CD14-positive monocyte (primary cell): ENCODE data around the gene PKD1. TPM values are rescaled to one million over a fixed set of nuclear protein-coding genes. Genes with fewer than 3 reads are reported as not detected.
"Not testable (repeated sequence)": the region's sequence is repeated elsewhere in the genome, so short reads cannot be mapped to it uniquely, and the experiment has no call there.

Experiments used
- DNase-seq, 3 donors: peaks; one replicate each; pipeline ENCODE4 v3.0.0-alpha.2; 2011 to 2022
- H2AFZ ChIP-seq: 2 replicates; pipeline ENCODE4 v1.6.0; 2012; ENCODE audit warnings: mild to moderate bottlenecking, low read depth, low read length, inconsistent platforms; ENCODE audit not compliant: insufficient read depth, poor library complexity, severe bottlenecking
- H3K27ac ChIP-seq, 2 donors: 1 replicate in 1 of 2; 2 replicates in 1 of 2; pipeline ENCODE4 v1.5.1; 2012 to 2013; ENCODE audit warnings: low read length in 2 of 2, control low read depth in 1 of 2, inconsistent platforms in 1 of 2, low read depth in 1 of 2, mild to moderate bottlenecking in 1 of 2
- H3K27me3 ChIP-seq, 2 donors: one replicate each; pipeline versions ENCODE4 v1.6.0 to v1.6.1; 2011 to 2013; ENCODE audit warnings: low read length in 2 of 2; ENCODE audit not compliant: control insufficient read depth in 2 of 2, insufficient read depth in 2 of 2
- H3K36me3 ChIP-seq, 2 donors: replicated peaks in 1 of 2; 1 replicate in 1 of 2; 2 replicates in 1 of 2; pipeline versions ENCODE4 v1.5.1 to v1.6.1; 2012 to 2013; ENCODE audit warnings: low read length in 2 of 2, control low read depth in 1 of 2, inconsistent platforms in 1 of 2, mild to moderate bottlenecking in 1 of 2; ENCODE audit not compliant: insufficient read depth in 2 of 2, control insufficient read depth in 1 of 2
- H3K4me1 ChIP-seq, 2 donors: 1 replicate in 1 of 2; 2 replicates in 1 of 2; pipeline versions ENCODE4 v1.5.1 to v1.6.1; 2012 to 2013; ENCODE audit warnings: low read length in 2 of 2, control low read depth in 1 of 2, inconsistent platforms in 1 of 2, mild to moderate bottlenecking in 1 of 2, moderate library complexity in 1 of 2; ENCODE audit not compliant: insufficient read depth in 2 of 2, control insufficient read depth in 1 of 2
- H3K4me2 ChIP-seq: replicated peaks from 2 replicates; pipeline ENCODE3; 2012; ENCODE audit warnings: low read length, moderate library complexity, mild to moderate bottlenecking; ENCODE audit not compliant: poor library complexity, severe bottlenecking; ENCODE audit errors: extremely low read depth
- H3K4me3 ChIP-seq, 3 experiments: fragments of 200-600 bp in 1 of 3; sonication (generic) in 1 of 3; replicated peaks in 1 of 3; 1 replicate in 2 of 3; 2 replicates in 1 of 3; pipeline ENCODE4 v1.5.1; 2011 to 2013; ENCODE audit warnings: low read length in 3 of 3, mild to moderate bottlenecking in 3 of 3, control low read depth in 2 of 3, low read depth in 2 of 3, inconsistent platforms in 1 of 3, moderate library complexity in 1 of 3
- H3K79me2 ChIP-seq: 2 replicates; pipeline ENCODE4 v1.6.0; 2012; ENCODE audit warnings: mild to moderate bottlenecking, control low read depth, inconsistent platforms, low read length, moderate library complexity; ENCODE audit not compliant: insufficient read depth
- H3K9ac ChIP-seq: 2 replicates; pipeline ENCODE4 v1.6.0; 2017; ENCODE audit warnings: low read length, mild to moderate bottlenecking; ENCODE audit not compliant: insufficient read depth, poor library complexity, severe bottlenecking
- H3K9me3 ChIP-seq, 2 donors: replicated peaks in 1 of 2; 1 replicate in 1 of 2; 2 replicates in 1 of 2; pipeline versions ENCODE4 v1.5.1 to v1.6.1; 2012 to 2013; ENCODE audit warnings: low read length in 2 of 2, control low read depth in 1 of 2; ENCODE audit not compliant: control insufficient read depth in 1 of 2, insufficient read depth in 1 of 2
- H4K20me1 ChIP-seq: 2 replicates; pipeline ENCODE4 v1.6.0; 2012; ENCODE audit warnings: mild to moderate bottlenecking, low read length, control low read depth, moderate library complexity; ENCODE audit not compliant: insufficient read depth
- H3K27ac Mint-ChIP-seq, 7 donors: one replicate each; pipeline ENCODE4 v1.8.0; 2020; ENCODE audit warnings: mild to moderate bottlenecking in 7 of 7, mixed read lengths in 7 of 7, moderate library complexity in 6 of 7, inconsistent platforms in 2 of 7
- H3K27me3 Mint-ChIP-seq, 3 donors: one replicate each; pipeline ENCODE4 v1.8.0; 2021 to 2022; ENCODE audit warnings: low read depth in 3 of 3, mild to moderate bottlenecking in 3 of 3, mixed read lengths in 3 of 3, moderate library complexity in 3 of 3, inconsistent platforms in 1 of 3
- H3K36me3 Mint-ChIP-seq, 2 donors: one replicate each; pipeline ENCODE4 v1.8.0; 2020; ENCODE audit warnings: mixed read lengths in 2 of 2, inconsistent platforms in 1 of 2, mild to moderate bottlenecking in 1 of 2
- H3K4me1 Mint-ChIP-seq: one replicate; pipeline ENCODE4 v1.8.0; 2020; ENCODE audit warnings: mild to moderate bottlenecking, mixed read lengths
- H3K4me3 Mint-ChIP-seq, 2 donors: one replicate each; pipeline ENCODE4 v1.8.0; 2020; ENCODE audit warnings: mild to moderate bottlenecking in 2 of 2, mixed read lengths in 2 of 2, moderate library complexity in 1 of 2
- H3K9me3 Mint-ChIP-seq, 7 donors: one replicate each; pipeline ENCODE4 v1.8.0; 2020 to 2022; ENCODE audit warnings: mixed read lengths in 7 of 7, mild to moderate bottlenecking in 6 of 7, moderate library complexity in 6 of 7, inconsistent platforms in 2 of 7
- WGBS: methylation state at CpG from one replicate; pipeline ENCODE4 v1.1.5; 2013; ENCODE audit warnings: missing lambda C conversion rate; ENCODE audit not compliant: insufficient coverage; 5-methylcytosine and 5-hydroxymethylcytosine counted together
- intact Hi-C, 2 donors: fragments of 100-400 bp; cut with micrococcal nuclease; formaldehyde crosslinking; loops; one replicate each; pipeline versions ENCODE4 v1.15.0 to v1.15.1; 2023
- polyA plus RNA-seq, 3 donors: library from polyadenylated mRNA; depleted of rRNA in 1 of 3; unstranded in 2 of 3; stranded (reverse) in 1 of 3; fragments of 300-500 nt in 2 of 3; fragments of >200 nt in 1 of 3; fragmentation: Illumina TruSeq in 2 of 3; gene quantifications; 1 replicate in 2 of 3; 2 replicates in 1 of 3; pipeline ENCODE4 v1.2.3, GENCODE V29; 2012 to 2021

Gene PKD1
- polyA plus RNA-seq, 3 donors, result 0.22 to 53.8 (median 1.6) TPM

DNA sequence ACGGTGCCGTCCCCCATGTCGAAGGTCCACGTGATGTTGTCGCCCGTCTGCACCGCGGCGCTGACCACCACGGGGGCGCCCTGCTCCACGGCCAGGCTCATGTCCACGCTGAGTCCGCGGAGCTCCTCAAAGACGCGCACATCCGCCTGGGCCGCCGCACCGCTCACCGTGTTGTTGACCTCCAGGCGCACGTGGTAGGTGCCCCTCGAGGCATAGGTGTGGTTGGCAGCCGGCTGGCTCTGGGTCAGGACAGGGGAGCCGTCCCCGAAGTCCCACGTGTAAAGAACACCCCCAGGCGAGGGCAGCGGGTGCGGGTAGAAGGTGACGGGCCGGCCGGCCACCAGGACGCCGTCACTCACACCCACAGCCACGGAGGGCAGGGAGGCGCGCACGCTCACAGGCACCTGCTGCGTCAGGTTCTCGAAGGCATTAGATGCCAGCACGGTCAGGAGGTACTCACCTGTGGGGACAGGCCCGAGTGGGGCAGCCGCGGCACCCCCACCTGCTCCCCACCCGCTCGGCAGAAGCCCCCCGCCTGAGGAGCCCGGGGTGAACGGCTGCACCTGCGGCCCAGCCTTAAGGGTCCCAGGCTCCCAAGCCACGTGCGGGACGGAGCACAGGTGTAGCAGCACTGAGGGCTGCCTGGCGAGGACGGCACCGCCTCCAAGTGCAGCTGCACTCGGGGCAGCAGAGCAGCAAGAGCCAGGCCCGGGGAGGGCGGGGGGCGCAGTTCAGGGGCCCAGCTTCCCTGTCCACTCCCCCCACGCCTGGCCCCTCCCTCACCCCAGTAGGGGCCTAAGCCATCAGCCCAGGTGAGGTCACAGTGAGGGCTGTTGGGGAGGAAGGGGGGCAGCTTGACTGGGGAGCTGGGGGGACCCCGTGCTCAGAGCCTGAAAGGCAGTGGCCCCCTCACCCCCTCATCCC lies 24.0 kb downstream of the PKD1 start:
- H3K4me1 Mint-ChIP-seq, H3K9ac ChIP-seq, H3K27ac ChIP-seq, H3K4me1 ChIP-seq, H3K27me3 Mint-ChIP-seq, H3K79me2 ChIP-seq, H3K27me3 ChIP-seq, DNase-seq, H3K4me3 Mint-ChIP-seq, intact Hi-C loops, H3K4me3 ChIP-seq, H3K27ac Mint-ChIP-seq, H3K9me3 Mint-ChIP-seq, H2AFZ ChIP-seq, H3K4me2 ChIP-seq, H3K9me3 ChIP-seq, H4K20me1 ChIP-seq: not testable (repeated sequence)
- H3K36me3 ChIP-seq, result peaks cover 16 to 21% of the 10 kb centered on the region in 2 donors
- WGBS, result 96% methylated on average over 38 of the region's 65 CpGs
- peaks cover 22 to 44% of the 10 kb centered on the region in 2 donors for H3K36me3 Mint-ChIP-seq

DNA sequence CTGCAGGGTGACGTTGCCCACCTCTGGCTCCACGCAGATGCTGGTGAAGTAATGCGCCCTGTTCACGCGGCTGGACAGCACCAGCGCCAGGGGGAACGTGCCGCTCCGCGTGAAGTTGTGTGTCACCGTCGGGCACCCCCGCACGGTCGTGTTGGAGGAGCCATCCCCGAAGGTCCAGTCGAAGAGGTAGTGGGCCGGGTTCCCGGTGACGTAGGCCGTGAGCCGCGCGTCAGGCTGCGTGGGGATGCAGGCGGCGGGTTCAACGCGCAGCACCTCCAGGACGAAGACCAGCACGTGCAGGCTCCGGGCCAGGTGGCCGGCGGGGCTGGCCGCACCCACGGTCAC lies 24.7 kb downstream of the PKD1 start:
- H3K9me3 ChIP-seq, H3K9ac ChIP-seq, H3K79me2 ChIP-seq, H3K4me1 ChIP-seq, H3K4me3 Mint-ChIP-seq, H3K4me1 Mint-ChIP-seq, H3K27me3 Mint-ChIP-seq, DNase-seq, H3K27ac ChIP-seq, H3K27ac Mint-ChIP-seq, intact Hi-C loops, H3K27me3 ChIP-seq, H4K20me1 ChIP-seq, H3K9me3 Mint-ChIP-seq, H3K4me3 ChIP-seq, H2AFZ ChIP-seq, H3K4me2 ChIP-seq: not testable (repeated sequence)
- WGBS, result 96% methylated on average over 33 of the region's 36 CpGs
- peaks cover 22 to 42% of the 10 kb centered on the region in 2 donors for H3K36me3 Mint-ChIP-seq
- H3K36me3 ChIP-seq, result peaks cover 16 to 21% of the 10 kb centered on the region in 2 donors

DNA sequence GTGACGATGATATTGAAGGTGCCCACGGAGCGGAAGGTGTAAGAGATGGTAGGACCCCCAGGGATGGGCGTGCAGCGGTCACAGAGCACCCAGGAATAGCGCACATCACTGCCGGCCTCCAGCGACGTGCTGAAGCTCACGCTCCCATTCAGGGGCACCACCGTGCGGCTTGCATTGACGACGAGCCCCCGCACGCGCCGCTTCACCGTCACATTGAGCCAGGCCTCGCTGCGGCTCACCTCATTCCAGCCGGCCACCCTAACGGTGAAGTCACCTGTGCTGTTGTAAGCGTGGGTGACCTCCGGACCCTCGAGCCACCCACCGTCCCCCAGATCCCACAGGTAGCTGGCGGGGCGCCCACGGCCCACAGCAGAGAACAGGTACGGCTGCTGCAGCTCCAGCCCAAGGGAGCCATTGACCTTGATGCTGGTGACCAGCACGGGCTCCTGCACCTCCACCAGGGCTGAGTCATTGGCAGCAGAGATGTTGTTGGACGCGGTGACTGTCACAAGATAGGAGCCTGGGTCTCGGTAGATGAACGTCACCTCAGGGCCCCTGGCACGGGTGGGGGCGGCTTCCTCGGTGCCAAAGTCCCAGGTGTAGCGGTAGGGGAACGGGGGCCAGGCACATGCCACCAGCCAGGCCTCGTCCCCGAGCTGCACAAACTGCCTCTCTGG lies 25.2 kb downstream of the PKD1 start:
- 98% methylated on average over 26 of the region's 43 CpGs for WGBS
- H3K27ac Mint-ChIP-seq, H3K9me3 ChIP-seq, H4K20me1 ChIP-seq, H3K27ac ChIP-seq, H3K9ac ChIP-seq, intact Hi-C loops, H3K27me3 ChIP-seq, H3K4me1 Mint-ChIP-seq, H3K4me2 ChIP-seq, H3K79me2 ChIP-seq, H3K4me3 Mint-ChIP-seq, H3K4me1 ChIP-seq, H3K27me3 Mint-ChIP-seq, H3K9me3 Mint-ChIP-seq, H2AFZ ChIP-seq, H3K4me3 ChIP-seq, DNase-seq: not testable (repeated sequence)
- peaks cover 16 to 21% of the 10 kb centered on the region in 2 donors for H3K36me3 ChIP-seq
- peaks cover 22 to 46% of the 10 kb centered on the region in 2 donors for H3K36me3 Mint-ChIP-seq

DNA sequence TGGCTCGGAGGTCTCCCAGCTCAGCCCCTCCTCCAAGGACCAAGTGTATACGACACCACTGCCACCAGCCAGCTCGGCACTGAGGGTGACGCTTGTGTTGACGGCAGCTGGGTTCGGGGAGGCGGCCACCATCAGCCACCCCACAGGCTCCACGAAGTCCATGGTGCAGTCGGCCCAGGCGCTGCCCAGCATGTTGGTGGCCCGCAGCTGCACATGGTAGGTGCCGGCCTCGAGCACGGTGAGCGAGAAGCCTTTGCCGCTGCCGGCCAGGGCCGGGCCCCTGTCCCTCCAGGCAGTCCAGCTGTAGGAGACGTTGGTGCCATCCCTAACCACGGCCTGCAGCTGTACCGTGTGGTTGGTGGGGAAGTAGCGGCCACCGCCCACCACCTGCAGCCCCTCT lies 25.8 kb downstream of the PKD1 start:
- H4K20me1 ChIP-seq, H3K79me2 ChIP-seq, H3K4me1 Mint-ChIP-seq, H3K9me3 Mint-ChIP-seq, H3K4me3 ChIP-seq, H3K27me3 ChIP-seq, H2AFZ ChIP-seq, H3K4me3 Mint-ChIP-seq, DNase-seq, H3K27ac Mint-ChIP-seq, H3K4me1 ChIP-seq, intact Hi-C loops, H3K27me3 Mint-ChIP-seq, H3K27ac ChIP-seq, H3K9me3 ChIP-seq, H3K4me2 ChIP-seq, H3K9ac ChIP-seq: not testable (repeated sequence)
- H3K36me3 Mint-ChIP-seq, result peaks cover 19 to 45% of the 10 kb centered on the region in 2 donors
- H3K36me3 ChIP-seq, result peaks cover 16 to 21% of the 10 kb centered on the region in 2 donors
- 98% methylated on average over 13 of the region's 23 CpGs for WGBS
